OCI-LY7 (cell line): ENCODE results near the gene PLPP4.

Experiments used
- CTCF ChIP-seq: fragments of 200-600 bp; sonication (generic); conservative IDR thresholded peaks from 2 replicates; pipeline ENCODE4 v1.5.1; 2014; ENCODE audit warnings: mild to moderate bottlenecking, antibody characterized with exemption, low read length, moderate library complexity, mixed read lengths
- EZH2phosphoT487 ChIP-seq: fragments of 200-600 bp; sonication (generic); IDR thresholded peaks from 2 replicates; pipeline ENCODE4 v1.6.1; 2018; ENCODE audit warnings: low read depth, borderline replicate concordance, mild to moderate bottlenecking, mixed run types, antibody characterized with exemption, low read length, moderate library complexity, mixed read lengths

- no peak for TF ChIP-seq CTCF
- TF ChIP-seq EZH2phosphoT487 = no peak
These were observed 28.9 kb downstream of the PLPP4 start for GRCh38 chr10:120485946-120486345.
